DND-41 (cell line): ENCODE data around the gene FREM1.

Experiments
- CTCF ChIP-seq: IDR thresholded peaks from 2 replicates; pipeline ENCODE4 v1.5.1; 2012; ENCODE audit warnings: borderline replicate concordance, low read length, moderate library complexity, mild to moderate bottlenecking; ENCODE audit not compliant: poor library complexity, severe bottlenecking; ENCODE audit errors: extremely low read depth
- EZH2 ChIP-seq: IDR thresholded peaks from 3 replicates; pipeline ENCODE4 v1.6.1; 2012; ENCODE audit warnings: borderline replicate concordance, low read depth, mild to moderate bottlenecking, moderate library complexity, low read length, inconsistent platforms; ENCODE audit not compliant: severe bottlenecking

- TF ChIP-seq CTCF, result no peak
- no peak for TF ChIP-seq EZH2
Measured at GRCh38 chr9:14941501-14942405, 31.5 kb upstream of the FREM1 start.
